MV-4-11 (cell line): ENCODE data around the gene CABLES1.
"Not testable (repeated sequence)": the region's sequence is repeated elsewhere in the genome, so short reads cannot be mapped to it uniquely, and the experiment has no call there.

Experiments used
- DNase-seq: peaks from one replicate; lab custom pipeline; 2025; lab: John Stamatoyannopoulos, UW

The CABLES1 gene

GRCh38 chr18:23134780-23135549, at the start of gene CABLES1:
TSS of gene CABLES1 (plus strand) at chr18:23135485. CDS start at chr18:23135763, 278 bp downstream.
- peak; percentile 33 for DNase-seq

GRCh38 chr18:23087352-23087751, 47.9 kb upstream of the CABLES1 start:
- DNase-seq: no peak

- peak; percentile 20 for DNase-seq
Observed at GRCh38 chr18:23088310-23088709, 47.0 kb upstream of the CABLES1 start.

GRCh38 chr18:23091017-23091993, 44.0 kb upstream of the CABLES1 start:
- DNase-seq: peak; percentile 89

- DNase-seq: no peak
Observed at GRCh38 chr18:23092121-23092520, 43.2 kb upstream of the CABLES1 start.

GRCh38 chr18:23093130-23093529, 42.2 kb upstream of the CABLES1 start:
- not testable (repeated sequence) for DNase-seq

- DNase-seq: no peak
Observed at GRCh38 chr18:23093772-23094171, 41.5 kb upstream of the CABLES1 start.

- no peak for DNase-seq
Observed at GRCh38 chr18:23094411-23095190, 40.7 kb upstream of the CABLES1 start.

- no peak for DNase-seq
Observed at GRCh38 chr18:23095463-23095862, 39.8 kb upstream of the CABLES1 start.

GRCh38 chr18:23097016-23097415, 38.3 kb upstream of the CABLES1 start:
- DNase-seq: not testable (repeated sequence)

GRCh38 chr18:23099621-23100020, 35.7 kb upstream of the CABLES1 start:
- no peak for DNase-seq

GRCh38 chr18:23101861-23102432, 33.3 kb upstream of the CABLES1 start:
- peak; percentile 42 for DNase-seq

GRCh38 chr18:23102493-23103261, 32.6 kb upstream of the CABLES1 start:
- no peak for DNase-seq

- DNase-seq: no peak
Observed at GRCh38 chr18:23103449-23103848, 31.8 kb upstream of the CABLES1 start.

GRCh38 chr18:23105030-23105429, 30.3 kb upstream of the CABLES1 start:
- DNase-seq: no peak

GRCh38 chr18:23105581-23106219, 29.6 kb upstream of the CABLES1 start:
- peak; percentile 22 for DNase-seq

GRCh38 chr18:23106575-23106974, 28.7 kb upstream of the CABLES1 start:
- peak; percentile 29 for DNase-seq

GRCh38 chr18:23107718-23108117, 27.6 kb upstream of the CABLES1 start:
- no peak for DNase-seq

GRCh38 chr18:23108496-23108895, 26.8 kb upstream of the CABLES1 start:
- DNase-seq: no peak

GRCh38 chr18:23109163-23109562, 26.1 kb upstream of the CABLES1 start:
- not testable (repeated sequence) for DNase-seq
